HG03457 (cell line): ENCODE data around the gene ADAM15.

Experiments used
- ATAC-seq: cut with Tn5 transposase; IDR thresholded peaks from one replicate; pipeline ENCODE4 v1.9.1; 2021; ENCODE audit warnings: moderate number of reproducible peaks; ENCODE audit not compliant: unreplicated experiment

The ADAM15 gene

GRCh38 chr1:155049651-155050559 is 1.2 kb upstream of the ADAM15 start:
- ATAC-seq: no peak

DNA sequence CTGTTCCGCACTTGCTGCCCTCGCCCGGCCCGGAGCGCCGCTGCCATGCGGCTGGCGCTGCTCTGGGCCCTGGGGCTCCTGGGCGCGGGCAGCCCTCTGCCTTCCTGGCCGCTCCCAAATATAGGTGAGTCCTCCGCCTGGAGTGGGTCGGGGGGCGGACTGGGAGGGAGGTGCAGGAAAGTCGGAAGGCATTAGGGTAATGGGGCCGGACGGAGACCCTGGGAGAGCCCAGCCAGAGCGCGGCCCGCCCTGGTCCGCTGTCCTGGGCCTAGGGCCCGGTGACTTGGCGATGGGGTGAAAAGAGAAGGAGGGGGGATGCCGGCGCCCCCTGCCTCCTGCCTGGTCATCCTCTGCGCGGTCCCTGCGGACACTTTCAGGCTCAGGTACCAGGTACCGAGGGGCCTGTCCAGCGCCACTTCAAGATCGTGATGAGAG is 243 bp downstream of the ADAM15 start:
- no peak for ATAC-seq

- ATAC-seq: no peak
Measured at GRCh38 chr1:155051777-155052398, 772 bp downstream of the ADAM15 start.

DNA sequence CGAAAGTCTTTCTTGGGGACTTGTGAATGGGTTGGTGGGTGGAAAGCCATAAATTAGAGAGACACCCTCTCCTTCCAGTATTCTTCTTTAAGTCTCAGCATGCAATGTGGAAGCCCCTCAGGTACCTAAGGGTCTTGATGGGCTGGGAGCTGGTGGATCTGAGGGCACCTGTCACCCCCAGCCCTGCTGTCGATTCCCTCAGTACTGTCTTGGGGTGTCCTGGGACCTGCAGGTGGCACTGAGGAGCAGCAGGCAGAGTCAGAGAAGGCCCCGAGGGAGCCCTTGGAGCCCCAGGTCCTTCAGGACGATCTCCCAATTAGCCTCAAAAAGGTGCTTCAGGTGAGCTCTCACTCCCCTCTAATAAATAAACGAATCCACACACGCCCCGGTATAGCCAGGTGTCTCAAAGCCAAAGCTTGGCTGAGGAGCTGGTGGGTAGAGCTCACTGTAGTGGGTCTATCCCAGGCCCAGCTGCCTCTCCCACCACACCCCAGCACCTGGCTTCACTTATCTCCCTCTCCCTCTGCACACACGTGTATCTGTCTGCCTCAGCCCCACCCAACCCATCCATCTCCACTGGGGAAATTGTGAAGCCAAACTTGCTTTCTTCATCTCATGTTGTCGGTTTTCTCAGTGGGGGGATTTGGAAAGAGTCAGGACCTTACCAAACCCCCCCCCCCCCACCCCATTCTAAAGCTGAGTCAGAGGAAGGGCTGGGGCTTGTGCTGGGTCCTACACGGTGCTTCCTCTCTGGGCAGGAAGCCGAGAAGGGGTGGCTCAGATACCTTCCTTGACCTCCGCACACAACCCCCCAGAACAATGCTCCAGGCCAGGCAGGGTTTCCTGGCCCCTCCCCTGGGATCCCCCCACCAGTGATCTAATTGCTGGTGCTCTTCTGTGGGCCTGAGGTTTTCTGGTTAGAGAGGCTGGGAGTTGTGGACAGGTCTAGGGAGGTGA is 1.6 kb downstream of the ADAM15 start:
- ATAC-seq: no peak

GRCh38 chr1:155053531-155054105 is 2.5 kb downstream of the ADAM15 start:
- no peak for ATAC-seq

DNA sequence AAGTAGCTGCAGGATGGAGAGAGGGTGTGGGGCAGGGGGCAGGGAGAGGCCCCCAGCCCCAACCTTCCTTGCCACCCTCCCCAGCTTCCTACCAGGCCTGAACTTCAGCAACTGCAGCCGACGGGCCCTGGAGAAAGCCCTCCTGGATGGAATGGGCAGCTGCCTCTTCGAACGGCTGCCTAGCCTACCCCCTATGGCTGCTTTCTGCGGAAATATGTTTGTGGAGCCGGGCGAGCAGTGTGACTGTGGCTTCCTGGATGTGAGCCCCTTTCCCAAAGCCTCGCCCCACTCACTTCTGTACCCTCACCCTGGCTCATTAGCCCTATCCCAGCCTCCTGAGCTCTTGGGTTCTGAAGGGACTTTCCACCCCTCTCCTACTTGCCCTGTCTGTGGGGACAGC is 6.0 kb downstream of the ADAM15 start:
- no peak for ATAC-seq

- no peak for ATAC-seq
Measured at GRCh38 chr1:155057788-155058211, 6.7 kb downstream of the ADAM15 start.

DNA sequence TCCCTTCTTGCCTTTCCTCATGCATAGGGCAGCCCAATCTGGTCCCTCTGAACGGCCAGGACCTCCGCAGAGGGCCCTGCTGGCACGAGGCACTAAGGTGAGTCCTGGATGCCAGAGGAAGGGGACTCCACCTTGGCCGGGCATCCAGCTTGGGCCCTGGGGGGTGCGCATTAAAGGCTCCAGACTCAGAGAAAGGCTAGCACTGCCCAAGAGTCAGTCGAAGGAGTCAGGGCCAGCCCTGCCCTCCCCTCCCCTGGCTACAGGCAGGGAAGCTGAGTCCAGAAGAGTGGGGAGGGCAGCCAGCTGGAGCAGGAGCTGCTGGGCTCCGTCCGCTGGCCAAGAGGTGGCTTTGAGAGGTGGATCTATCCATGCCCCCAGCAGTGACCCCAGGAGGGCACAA is 9.6 kb downstream of the ADAM15 start:
- ATAC-seq: no peak

DNA sequence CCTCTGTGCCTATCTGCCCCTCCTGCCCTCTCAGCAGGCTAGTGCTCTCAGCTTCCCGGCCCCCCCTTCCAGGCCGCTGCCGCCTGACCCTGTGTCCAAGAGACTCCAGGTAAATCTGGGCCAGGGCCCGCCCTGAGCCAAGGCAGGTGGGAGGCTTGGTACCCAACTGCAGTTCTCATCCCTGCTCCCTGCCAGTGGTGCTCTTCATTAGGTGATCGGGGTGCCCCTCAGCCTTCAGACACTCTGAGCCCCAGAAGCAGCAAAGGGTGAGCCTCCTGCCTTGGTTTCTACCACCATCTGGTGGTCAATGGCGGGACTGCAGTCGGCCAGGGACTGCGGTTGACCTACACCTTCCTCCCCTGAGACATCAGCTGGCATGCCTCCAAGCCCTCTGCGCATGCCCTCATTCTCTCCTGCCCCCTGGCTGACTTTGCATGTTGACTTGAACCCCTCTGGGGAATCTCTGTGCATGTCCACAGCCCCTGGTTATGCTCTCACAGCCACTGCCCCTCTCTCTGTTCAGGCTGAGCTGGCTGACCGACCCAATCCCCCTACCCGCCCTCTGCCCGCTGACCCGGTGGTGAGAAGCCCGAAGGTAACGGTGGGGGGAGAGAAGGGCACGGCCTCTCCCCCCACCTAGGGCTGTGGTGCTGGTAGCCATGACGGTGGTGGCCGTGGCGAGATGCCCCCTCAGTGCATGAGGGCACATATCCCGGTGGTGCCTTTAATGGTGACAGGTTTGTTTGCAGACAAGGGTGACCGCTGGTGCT is 10.4 kb downstream of the ADAM15 start:
- ATAC-seq: no peak

DNA sequence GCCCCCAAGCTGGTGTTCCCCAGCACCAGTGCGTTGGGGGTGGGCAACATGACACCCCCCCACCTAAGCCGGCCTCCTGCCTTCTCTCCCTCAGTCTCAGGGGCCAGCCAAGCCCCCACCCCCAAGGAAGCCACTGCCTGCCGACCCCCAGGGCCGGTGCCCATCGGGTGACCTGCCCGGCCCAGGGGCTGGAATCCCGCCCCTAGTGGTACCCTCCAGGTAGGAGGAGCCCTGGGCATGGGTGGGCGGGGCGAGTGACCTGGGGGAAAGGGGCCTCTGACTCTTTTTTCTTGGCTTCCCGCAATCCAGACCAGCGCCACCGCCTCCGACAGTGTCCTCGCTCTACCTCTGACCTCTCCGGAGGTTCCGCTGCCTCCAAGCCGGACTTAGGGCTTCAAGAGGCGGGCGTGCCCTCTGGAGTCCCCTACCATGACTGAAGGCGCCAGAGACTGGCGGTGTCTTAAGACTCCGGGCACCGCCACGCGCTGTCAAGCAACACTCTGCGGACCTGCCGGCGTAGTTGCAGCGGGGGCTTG is 11.1 kb downstream of the ADAM15 start:
- no peak for ATAC-seq

DNA sequence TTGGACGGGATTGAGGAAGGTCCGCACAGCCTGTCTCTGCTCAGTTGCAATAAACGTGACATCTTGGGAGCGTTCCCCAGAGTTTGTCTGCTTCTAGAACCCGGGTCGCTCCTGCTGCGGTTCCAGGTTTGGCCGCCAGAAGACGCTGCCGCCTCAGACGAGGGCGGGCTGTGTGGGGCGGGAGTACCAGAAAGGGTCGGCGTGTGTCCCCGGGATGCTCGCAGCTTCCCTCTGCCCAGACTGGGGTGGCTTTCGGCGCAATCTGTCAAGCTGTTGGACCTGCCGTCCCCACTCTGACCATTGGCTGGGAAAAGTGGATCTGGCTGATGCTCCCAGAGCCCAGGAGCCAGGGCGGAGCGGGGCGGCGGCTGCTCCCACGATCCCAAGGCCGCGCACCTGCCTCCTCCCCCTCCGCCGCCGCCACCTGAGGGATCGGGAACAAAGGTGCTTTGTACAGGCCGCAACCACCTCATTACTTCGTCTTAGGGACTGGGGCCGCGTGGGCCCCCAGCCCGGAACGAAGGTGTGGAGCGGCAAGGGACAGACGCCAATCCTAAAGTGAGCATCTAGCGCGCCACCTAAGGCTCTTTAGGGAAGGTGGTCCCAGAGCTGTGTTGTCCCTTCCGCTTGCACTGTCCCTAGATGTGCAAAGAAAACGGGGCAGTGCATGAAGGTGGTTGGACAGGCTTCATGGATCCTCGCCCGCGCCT is 11.7 kb downstream of the ADAM15 start:
- ATAC-seq: no peak

DNA sequence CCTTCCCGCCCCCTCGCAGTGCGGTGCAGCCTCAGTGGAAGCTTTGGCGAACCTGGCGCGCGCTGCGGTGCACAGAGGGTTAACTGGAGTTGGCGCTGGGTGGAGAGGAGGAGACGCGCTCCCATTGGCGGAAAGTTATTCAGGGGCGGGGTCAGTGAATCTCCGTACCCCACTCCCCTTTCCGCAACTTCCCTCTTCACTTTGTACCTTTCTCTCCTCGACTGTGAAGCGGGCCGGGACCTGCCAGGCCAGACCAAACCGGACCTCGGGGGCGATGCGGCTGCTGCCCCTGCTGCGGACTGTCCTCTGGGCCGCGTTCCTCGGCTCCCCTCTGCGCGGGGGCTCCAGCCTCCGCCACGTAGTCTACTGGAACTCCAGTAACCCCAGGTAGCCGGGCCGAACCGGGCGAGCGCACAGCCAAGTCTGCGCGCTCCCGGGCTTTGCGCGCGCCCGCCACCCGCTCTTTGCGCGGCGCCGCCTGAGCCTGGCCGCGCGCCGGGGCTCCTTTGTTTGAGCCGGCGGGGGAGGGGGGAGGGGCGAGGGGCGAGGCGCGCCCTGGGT is 12.5 kb downstream of the ADAM15 start, which contains the start of gene EFNA4:
EFNA4 (plus strand) TSS at position 191 of the 561 bp plus-strand sequence; CDS start at position 275, 84 bp downstream.
- ATAC-seq: no peak

GRCh38 chr1:155064111-155064831 is 13.2 kb downstream of the ADAM15 start:
- no peak for ATAC-seq

- ATAC-seq: no peak
Measured at GRCh38 chr1:155064832-155065429, 13.8 kb downstream of the ADAM15 start.

DNA sequence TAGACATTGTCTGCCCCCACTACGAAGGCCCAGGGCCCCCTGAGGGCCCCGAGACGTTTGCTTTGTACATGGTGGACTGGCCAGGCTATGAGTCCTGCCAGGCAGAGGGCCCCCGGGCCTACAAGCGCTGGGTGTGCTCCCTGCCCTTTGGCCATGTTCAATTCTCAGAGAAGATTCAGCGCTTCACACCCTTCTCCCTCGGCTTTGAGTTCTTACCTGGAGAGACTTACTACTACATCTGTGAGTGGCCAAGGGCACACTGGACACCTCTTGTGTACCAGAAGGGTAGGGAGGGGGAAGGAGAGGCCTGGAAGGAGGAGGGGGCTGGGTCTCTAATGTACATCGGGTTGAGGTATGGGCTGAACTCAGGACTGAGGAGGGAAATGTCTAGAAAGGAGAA is 15.7 kb downstream of the ADAM15 start:
- no peak for ATAC-seq

- ATAC-seq: no peak
Measured at GRCh38 chr1:155068599-155068998, 17.5 kb downstream of the ADAM15 start.

GRCh38 chr1:155069551-155070157 is 18.5 kb downstream of the ADAM15 start:
- no peak for ATAC-seq
